Neural progenitor cell (in vitro differentiated cells): ENCODE results near the gene FAM180B. TPM values are rescaled to one million over a fixed set of nuclear protein-coding genes. Genes with fewer than 3 reads are reported as not detected.
"Not testable (repeated sequence)": the region's sequence is repeated elsewhere in the genome, so short reads cannot be mapped to it uniquely, and the experiment has no call there.

Experiments
- DNase-seq: peaks from one replicate; pipeline ENCODE4 v3.0.0-alpha.2; 2016; ENCODE audit warnings: low spot score
- H2AFZ ChIP-seq: fragments of 200-600 bp; sonication (generic); replicated peaks from 2 replicates; pipeline ENCODE4 v1.6.1; 2016; ENCODE audit warnings: antibody characterized with exemption
- H3F3A ChIP-seq: fragments of 200-600 bp; sonication (generic); 2 replicates; pipeline ENCODE4 v1.6.1; 2016; ENCODE audit warnings: antibody characterized with exemption, low read depth
- H3K27ac ChIP-seq: fragments of 200-600 bp; sonication (generic); 2 replicates; pipeline ENCODE4 v1.5.1; 2016; ENCODE audit warnings: mild to moderate bottlenecking
- H3K27me3 ChIP-seq: fragments of 200-600 bp; sonication (generic); 2 replicates; pipeline ENCODE4 v1.6.1; 2016; ENCODE audit warnings: mild to moderate bottlenecking, moderate library complexity
- H3K36me3 ChIP-seq: fragments of 200-600 bp; sonication (generic); 2 replicates; pipeline ENCODE4 v1.5.1; 2016
- H3K4me1 ChIP-seq: fragments of 200-600 bp; sonication (generic); 2 replicates; pipeline ENCODE4 v1.6.1; 2016; ENCODE audit warnings: mixed run types
- H3K4me2 ChIP-seq: fragments of 200-600 bp; sonication (generic); 2 replicates; pipeline ENCODE4 v1.6.1; 2016
- H3K4me3 ChIP-seq: fragments of 200-600 bp; sonication (generic); 2 replicates; pipeline ENCODE4 v1.5.1; 2016
- H3K79me2 ChIP-seq: fragments of 200-600 bp; sonication (generic); 2 replicates; pipeline ENCODE4 v1.6.1; 2016; ENCODE audit warnings: low read depth
- H3K9ac ChIP-seq: fragments of 200-600 bp; sonication (generic); 2 replicates; pipeline ENCODE4 v1.6.1; 2016
- H3K9me3 ChIP-seq: fragments of 200-600 bp; sonication (generic); 2 replicates; pipeline ENCODE4 v1.5.1; 2016; ENCODE audit warnings: low read depth
- H4K20me1 ChIP-seq: fragments of 200-600 bp; sonication (generic); 2 replicates; pipeline ENCODE4 v1.6.1; 2016; ENCODE audit warnings: low read depth
- H3K27ac Mint-ChIP-seq: 3 replicates; pipeline ENCODE4 v1.8.0; 2021; ENCODE audit warnings: mixed read lengths
- H3K27me3 Mint-ChIP-seq: 2 replicates; pipeline ENCODE4 v1.8.0; 2022; ENCODE audit warnings: low read depth, mild to moderate bottlenecking, inconsistent platforms, moderate library complexity, mixed read lengths; ENCODE audit not compliant: insufficient read depth
- H3K36me3 Mint-ChIP-seq: 3 replicates; pipeline ENCODE4 v1.8.0; 2021; ENCODE audit warnings: mixed read lengths
- H3K4me1 Mint-ChIP-seq: 3 replicates; pipeline ENCODE4 v1.8.0; 2021; ENCODE audit warnings: mixed read lengths
- H3K4me3 Mint-ChIP-seq: 3 replicates; pipeline ENCODE4 v1.8.0; 2021; ENCODE audit warnings: mild to moderate bottlenecking, moderate library complexity, mixed read lengths
- H3K9me3 Mint-ChIP-seq: 3 replicates; pipeline ENCODE4 v1.8.0; 2020; ENCODE audit warnings: mixed read lengths
- EZH2 ChIP-seq: fragments of 200-600 bp; sonication (generic); IDR thresholded peaks from 2 replicates; pipeline ENCODE4 v1.6.1; 2017; ENCODE audit warnings: antibody characterized with exemption, mild to moderate bottlenecking, moderate library complexity
- EZH2phosphoT487 ChIP-seq: fragments of 200-600 bp; sonication (generic); IDR thresholded peaks from 2 replicates; pipeline ENCODE4 v1.6.1; 2017; ENCODE audit warnings: antibody characterized with exemption
- total RNA-seq: library from RNA; depleted of rRNA; stranded (reverse); fragments of >200 nt; gene quantifications from 2 replicates; pipeline ENCODE4 v1.2.3, GENCODE V29; 2015; ENCODE audit warnings: low replicate concordance
- TF ChIP-seq, protein P1 (sequence below): fragments of 200-600 bp; sonication (generic); IDR thresholded peaks from 2 replicates; pipeline ENCODE4 v1.5.1; 2017; ENCODE audit warnings: antibody characterized with exemption, mild to moderate bottlenecking

The FAM180B gene
- total RNA-seq, 1 donor from 2014 or later, result not detected

DNA sequence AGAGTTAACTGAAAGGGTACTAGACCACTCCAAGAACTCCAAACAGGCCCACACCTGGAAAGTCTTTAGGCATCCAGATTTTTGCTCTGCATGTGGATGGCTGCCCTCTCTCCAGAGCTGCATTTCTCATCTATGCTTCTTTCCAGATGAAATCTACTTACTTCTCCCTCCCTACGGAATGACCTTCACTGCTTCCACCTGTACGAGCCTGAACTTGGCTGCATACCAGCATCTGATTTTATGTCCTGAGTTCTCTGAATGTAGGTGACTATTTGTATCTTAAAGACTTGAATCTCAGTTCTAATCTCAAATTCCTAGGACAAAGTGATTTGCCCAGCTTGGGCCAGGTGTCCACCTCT lies 46.8 kb upstream of the FAM180B start:
- H3K9me3 ChIP-seq, result no peaks in the 10 kb centered on the region
- H3K27ac Mint-ChIP-seq, result peak overlapping the region; percentile 41
- peaks cover 17% of the 10 kb centered on the region for H3K36me3 Mint-ChIP-seq
- H3K27me3 ChIP-seq, result no peaks in the 10 kb centered on the region
- peaks cover 4% of the 10 kb centered on the region for H3K4me1 ChIP-seq
- no peaks in the 10 kb centered on the region for H3K36me3 ChIP-seq
- no peak overlapping the region for H3K9ac ChIP-seq
- H2AFZ ChIP-seq, result no peak overlapping the region
- no peaks in the 10 kb centered on the region for H3K27me3 Mint-ChIP-seq
- no peak overlapping the region for H3K4me2 ChIP-seq
- H3K79me2 ChIP-seq, result peaks cover 100% of the 10 kb centered on the region
- H3K9me3 Mint-ChIP-seq, result no peaks in the 10 kb centered on the region
- no peak overlapping the region for H3K27ac ChIP-seq
- DNase-seq, result no peak
- TF ChIP-seq EZH2phosphoT487, result no peak
- no peak for TF ChIP-seq EZH2
- TF ChIP-seq, protein P1, sequence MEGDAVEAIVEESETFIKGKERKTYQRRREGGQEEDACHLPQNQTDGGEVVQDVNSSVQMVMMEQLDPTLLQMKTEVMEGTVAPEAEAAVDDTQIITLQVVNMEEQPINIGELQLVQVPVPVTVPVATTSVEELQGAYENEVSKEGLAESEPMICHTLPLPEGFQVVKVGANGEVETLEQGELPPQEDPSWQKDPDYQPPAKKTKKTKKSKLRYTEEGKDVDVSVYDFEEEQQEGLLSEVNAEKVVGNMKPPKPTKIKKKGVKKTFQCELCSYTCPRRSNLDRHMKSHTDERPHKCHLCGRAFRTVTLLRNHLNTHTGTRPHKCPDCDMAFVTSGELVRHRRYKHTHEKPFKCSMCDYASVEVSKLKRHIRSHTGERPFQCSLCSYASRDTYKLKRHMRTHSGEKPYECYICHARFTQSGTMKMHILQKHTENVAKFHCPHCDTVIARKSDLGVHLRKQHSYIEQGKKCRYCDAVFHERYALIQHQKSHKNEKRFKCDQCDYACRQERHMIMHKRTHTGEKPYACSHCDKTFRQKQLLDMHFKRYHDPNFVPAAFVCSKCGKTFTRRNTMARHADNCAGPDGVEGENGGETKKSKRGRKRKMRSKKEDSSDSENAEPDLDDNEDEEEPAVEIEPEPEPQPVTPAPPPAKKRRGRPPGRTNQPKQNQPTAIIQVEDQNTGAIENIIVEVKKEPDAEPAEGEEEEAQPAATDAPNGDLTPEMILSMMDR, result no peak
- H4K20me1 ChIP-seq, result peaks cover 98% of the 10 kb centered on the region
- H3K4me1 Mint-ChIP-seq, result peaks cover 22% of the 10 kb centered on the region
- no peak overlapping the region for H3K4me3 Mint-ChIP-seq
- peaks cover 14% of the 10 kb centered on the region for H3F3A ChIP-seq
- H3K4me3 ChIP-seq, result no peak overlapping the region

DNA sequence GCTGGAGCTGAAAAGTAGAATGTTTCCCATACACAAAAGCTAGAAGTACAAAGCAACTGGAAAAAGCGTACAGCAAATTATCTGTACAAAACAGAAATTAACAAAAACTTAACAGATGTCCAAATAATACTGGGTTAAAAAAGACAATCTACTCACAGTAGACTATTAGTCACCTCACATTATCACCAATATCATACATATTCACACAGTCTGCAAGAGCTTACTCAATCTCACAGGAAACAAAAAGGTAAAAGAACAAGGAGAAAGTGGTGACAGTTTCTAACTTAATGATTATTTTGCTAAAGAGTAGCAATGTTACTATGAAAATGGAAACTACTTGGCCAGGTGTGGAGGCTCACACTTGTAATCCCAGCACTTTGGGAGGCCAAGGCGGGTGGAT lies 45.4 kb upstream of the FAM180B start:
- no peaks in the 10 kb centered on the region for H3K9me3 Mint-ChIP-seq
- Histone ChIP-seq H3K9me3 (no peaks in the 10 kb centered on the region), H4K20me1 (peaks cover 95% of the 10 kb centered on the region), H3K27me3 (no peaks in the 10 kb centered on the region), H3K4me1 (peaks cover 4% of the 10 kb centered on the region), H3K79me2 (peaks cover 100% of the 10 kb centered on the region), H3F3A (peaks cover 14% of the 10 kb centered on the region), H3K4me3 (no peak overlapping the region), H3K4me2 (no peak overlapping the region), H3K9ac (no peak overlapping the region), H3K36me3 (no peaks in the 10 kb centered on the region), H3K27ac (no peak overlapping the region), H2AFZ (no peak overlapping the region)
- no peak overlapping the region for H3K27ac Mint-ChIP-seq
- peaks cover 14% of the 10 kb centered on the region for H3K36me3 Mint-ChIP-seq
- no peak for DNase-seq
- H3K4me1 Mint-ChIP-seq, result peaks cover 20% of the 10 kb centered on the region
- no peak for TF ChIP-seq EZH2
- H3K27me3 Mint-ChIP-seq, result no peaks in the 10 kb centered on the region
- no peak overlapping the region for H3K4me3 Mint-ChIP-seq

DNA sequence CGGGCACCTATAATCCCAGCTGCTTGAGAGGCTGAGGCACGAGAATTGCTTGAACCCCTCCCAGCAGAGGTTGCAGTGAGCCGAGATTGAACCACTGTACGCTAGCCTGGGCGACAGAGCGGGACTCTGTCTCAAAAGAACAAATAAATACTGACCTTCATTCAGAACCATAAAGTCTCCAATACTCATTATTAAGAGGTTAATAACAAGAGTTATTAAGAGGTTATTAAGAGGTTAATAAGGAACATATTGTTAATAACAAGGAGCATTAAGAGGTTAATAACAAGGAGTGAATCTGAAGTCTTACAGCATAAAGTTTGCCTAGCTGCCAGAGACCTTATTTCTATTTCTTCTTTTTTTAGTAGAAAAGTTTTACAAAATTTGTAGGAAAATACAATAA lies 41.2 kb upstream of the FAM180B start:
- Mint-ChIP-seq H3K36me3 (peaks cover 21% of the 10 kb centered on the region), H3K27ac (no peak overlapping the region), H3K9me3 (no peaks in the 10 kb centered on the region), H3K27me3 (no peaks in the 10 kb centered on the region), H3K4me3 (no peak overlapping the region), H3K4me1 (peaks cover 12% of the 10 kb centered on the region)
- no peak overlapping the region for H3K4me2 ChIP-seq
- no peak overlapping the region for H3K27ac ChIP-seq
- H3K9ac ChIP-seq, result no peak overlapping the region
- H3K4me1 ChIP-seq, result peaks cover 4% of the 10 kb centered on the region
- no peak overlapping the region for H2AFZ ChIP-seq
- H3K79me2 ChIP-seq, result peaks cover 100% of the 10 kb centered on the region
- H3K9me3 ChIP-seq, result no peaks in the 10 kb centered on the region
- H3K27me3 ChIP-seq, result no peaks in the 10 kb centered on the region
- no peak overlapping the region for H3K4me3 ChIP-seq
- DNase-seq, result no peak
- H4K20me1 ChIP-seq, result peaks cover 93% of the 10 kb centered on the region
- H3K36me3 ChIP-seq, result no peaks in the 10 kb centered on the region
- peaks cover 6% of the 10 kb centered on the region for H3F3A ChIP-seq
- TF ChIP-seq EZH2, result no peak
- no peak for TF ChIP-seq EZH2phosphoT487
- TF ChIP-seq, protein P1, result no peak

DNA sequence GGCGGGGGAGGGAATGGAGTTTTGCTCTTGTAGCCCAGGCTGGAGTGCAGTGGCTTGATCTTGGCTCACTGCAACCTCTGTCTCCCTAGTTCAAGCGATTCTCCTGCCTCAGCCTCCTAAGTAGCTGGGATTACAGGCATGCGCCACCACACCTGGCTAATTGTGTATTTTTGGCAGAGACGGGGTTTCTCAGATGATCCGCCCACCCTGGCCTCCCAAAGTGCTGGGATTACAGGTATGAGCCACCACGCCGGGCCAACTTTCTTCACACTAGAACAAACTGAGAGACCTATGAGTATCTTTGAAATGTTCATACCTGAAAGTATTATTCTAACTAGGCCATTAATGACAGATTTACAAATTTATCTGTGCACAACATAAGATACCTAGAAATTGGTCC lies 40.2 kb upstream of the FAM180B start:
- not testable (repeated sequence) for H3K9me3 Mint-ChIP-seq, H3K27me3 ChIP-seq, H3K36me3 ChIP-seq, H3F3A ChIP-seq, DNase-seq, H2AFZ ChIP-seq, H3K27me3 Mint-ChIP-seq, H3K27ac Mint-ChIP-seq, H3K9ac ChIP-seq, H3K4me3 Mint-ChIP-seq, H3K4me3 ChIP-seq, H3K27ac ChIP-seq, H3K4me2 ChIP-seq, H3K9me3 ChIP-seq
- Mint-ChIP-seq H3K36me3 (peaks cover 24% of the 10 kb centered on the region), H3K4me1 (peaks cover 16% of the 10 kb centered on the region)
- Histone ChIP-seq H4K20me1 (peaks cover 93% of the 10 kb centered on the region), H3K79me2 (peaks cover 100% of the 10 kb centered on the region), H3K4me1 (peaks cover 14% of the 10 kb centered on the region)
